ENCODE measurements around the gene MLEC.

- TF ChIP-seq CTCF (IDR thresholded peaks at IDR 0.05; ENCODE audit: insufficient read depth, low read depth, low read length), result no peak
- no peak for TF ChIP-seq EZH2 (IDR thresholded peaks at IDR 0.05; ENCODE audit: insufficient read depth, low read length)
Measured at GRCh38 chr12:120670667-120671066, 16.3 kb upstream of the MLEC start.
